HCT116 (cell line): ENCODE results near the gene SH3BP4. TPM values are rescaled to one million over a fixed set of nuclear protein-coding genes. Genes with fewer than 3 reads are reported as not detected.
A peak's percentile ranks its signal among the peaks of the same experiment; 100 is the strongest.

ENCODE experiments used
- ATAC-seq: fragments of 200-7000 bp; cut with Tn5 transposase; 2 replicates; pipeline ENCODE4 v1.9.1; 2020; ENCODE audit warnings: mild to moderate bottlenecking, moderate library complexity
- BruUV-seq: library from RNA; stranded (reverse); fragments of 400-500 nt; replicated peaks from 2 replicates; lab custom pipeline; 2021; lab: Mats Ljungman, UMichigan
- CTCF ChIA-PET: fragments of 300-600 bp; sonication (Branson Sonifier 250); formaldehyde crosslinking; loops from one replicate; lab custom pipeline; 2021; ENCODE audit warnings: antibody characterized with exemption; lab: Charles Lee
- POLR2A ChIA-PET: fragments of 300-600, 350-600 bp; sonication (Branson Sonifier 250); formaldehyde crosslinking; loops from one replicate; lab custom pipeline; 2021; ENCODE audit warnings: antibody characterized with exemption; lab: Charles Lee
- RAD21 ChIA-PET, 2 experiments: fragments of 300-600 bp; sonication (Branson Sonifier 250); formaldehyde crosslinking; loops; one replicate each; lab custom pipeline; 2023; ENCODE audit warnings: low total read pairs in 2 of 2; ENCODE audit not compliant: uncharacterized antibody in 2 of 2, unreplicated experiment in 2 of 2, low non-redundant PET in 1 of 2; lab: Charles Lee
- DNase-seq: peaks from one replicate; pipeline ENCODE4 v3.0.0-alpha.2; 2010; ENCODE audit warnings: low read depth, low spot score
- H2AFZ ChIP-seq: fragments of 200-600 bp; shearing (Covaris generic), sonication (generic); 2 replicates; pipeline ENCODE4 v1.6.1; 2017; ENCODE audit warnings: low read depth, mixed run types, mixed read lengths, antibody characterized with exemption, low read length; ENCODE audit not compliant: poor library complexity, severe bottlenecking
- H3K27ac ChIP-seq: 2 replicates; pipeline ENCODE4 v1.5.1; 2012; ENCODE audit warnings: low read depth, low read length
- H3K27me3 ChIP-seq: fragments of 200-600 bp; sonication (generic); 2 replicates; pipeline ENCODE4 v1.6.1; 2016; ENCODE audit warnings: mixed run types, low read length, mixed read lengths; ENCODE audit not compliant: insufficient read depth
- H3K36me3 ChIP-seq, 2 experiments: fragments of 200-500 bp in 1 of 2; fragments of 200-600 bp in 1 of 2; sonication (Bioruptor generic) in 1 of 2; sonication (generic) in 1 of 2; 2 replicates each; pipeline versions ENCODE4 v1.5.1 to v1.6.1; 2014 to 2016; ENCODE audit warnings: low read length in 2 of 2, inconsistent platforms in 1 of 2, mixed read lengths in 1 of 2, mixed run types in 1 of 2; ENCODE audit not compliant: insufficient read depth in 2 of 2, control insufficient read depth in 1 of 2
- H3K4me1 ChIP-seq, 2 experiments: fragments of 200-600 bp in 1 of 2; sonication (generic) in 1 of 2; 2 replicates each; pipeline versions ENCODE4 v1.5.1 to v1.6.1; 2012 to 2017; ENCODE audit warnings: low read length in 2 of 2, inconsistent platforms in 1 of 2, mild to moderate bottlenecking in 1 of 2, mixed read lengths in 1 of 2, mixed run types in 1 of 2, moderate library complexity in 1 of 2; ENCODE audit not compliant: insufficient read depth in 2 of 2, control insufficient read depth in 1 of 2
- H3K4me2 ChIP-seq: fragments of 200-600 bp; sonication (generic); 2 replicates; pipeline ENCODE4 v1.6.1; 2017; ENCODE audit warnings: mixed run types, low read length, mixed read lengths
- H3K4me3 ChIP-seq, 2 experiments: fragments of 200-600 bp in 1 of 2; sonication (generic) in 1 of 2; replicated peaks in 1 of 2; 2 replicates each; pipeline ENCODE4 v1.5.1; 2011 to 2016; ENCODE audit warnings: low read length in 2 of 2, control low read depth in 1 of 2, low read depth in 1 of 2, mild to moderate bottlenecking in 1 of 2, mixed read lengths in 1 of 2, mixed run types in 1 of 2
- H3K79me2 ChIP-seq: fragments of 200-600 bp; sonication (generic); 2 replicates; pipeline ENCODE4 v1.6.1; 2017; ENCODE audit warnings: mild to moderate bottlenecking, mixed run types, low read length, moderate library complexity, mixed read lengths; ENCODE audit not compliant: insufficient read depth
- H3K9ac ChIP-seq: fragments of 200-600 bp; sonication (generic); 2 replicates; pipeline ENCODE4 v1.6.1; 2016; ENCODE audit warnings: low read length, mixed read lengths
- H3K9me2 ChIP-seq: fragments of 200-600 bp; sonication (generic), shearing (Covaris generic); 2 replicates; pipeline ENCODE4 v1.6.1; 2017; ENCODE audit warnings: mixed run types, mild to moderate bottlenecking, moderate library complexity; ENCODE audit not compliant: insufficient read depth
- H3K9me3 ChIP-seq, 2 experiments: fragments of 200-500 bp in 1 of 2; fragments of 200-600 bp in 1 of 2; sonication (Bioruptor generic) in 1 of 2; sonication (generic) in 1 of 2; 2 replicates each; pipeline ENCODE4 v1.6.1; 2014 to 2017; ENCODE audit warnings: low read length in 2 of 2, mixed read lengths in 2 of 2, inconsistent platforms in 1 of 2, low read depth in 1 of 2, mild to moderate bottlenecking in 1 of 2, mixed run types in 1 of 2, moderate library complexity in 1 of 2; ENCODE audit not compliant: control insufficient read depth in 1 of 2, insufficient read depth in 1 of 2
- H4K20me1 ChIP-seq: fragments of 200-600 bp; sonication (generic), shearing (Covaris generic); 2 replicates; pipeline ENCODE4 v1.6.1; 2017; ENCODE audit warnings: mixed run types, mild to moderate bottlenecking, moderate library complexity; ENCODE audit not compliant: insufficient read depth
- ATF3 ChIP-seq: IDR thresholded peaks from 2 replicates; pipeline ENCODE4 v1.6.1; 2012
- CBX3 ChIP-seq: IDR thresholded peaks from 2 replicates; pipeline ENCODE4 v1.6.1; 2012; ENCODE audit warnings: low read depth
- CTCF ChIP-seq, 3 experiments: fragments of 200-600 bp in 1 of 3; sonication (generic) in 1 of 3; IDR thresholded peaks in 2 of 3; conservative IDR thresholded peaks in 1 of 3; 2 replicates each; pipeline ENCODE4 v1.5.1; 2012 to 2017; ENCODE audit warnings: low read depth in 2 of 3, low read length in 2 of 3, antibody characterized with exemption in 1 of 3, borderline replicate concordance in 1 of 3, control low read depth in 1 of 3, mild to moderate bottlenecking in 1 of 3, mixed read lengths in 1 of 3, mixed run types in 1 of 3, moderate library complexity in 1 of 3; ENCODE audit not compliant: insufficient read depth in 1 of 3
- REST ChIP-seq: IDR thresholded peaks from 2 replicates; pipeline ENCODE4 v1.6.1; 2012; ENCODE audit warnings: low read depth
- YY1 ChIP-seq: IDR thresholded peaks from 2 replicates; pipeline ENCODE4 v1.6.1; 2011; ENCODE audit warnings: low read length, low read depth, moderate library complexity, mild to moderate bottlenecking; ENCODE audit not compliant: insufficient replicate concordance; ENCODE audit errors: extremely low read depth
- ZBTB33 ChIP-seq: IDR thresholded peaks from 2 replicates; pipeline ENCODE4 v1.6.1; 2011; ENCODE audit warnings: mild to moderate bottlenecking, low read length, moderate library complexity; ENCODE audit not compliant: insufficient replicate concordance; ENCODE audit errors: extremely low read depth
- ZNF274 ChIP-seq: fragments of 200-500 bp; sonication (Bioruptor generic); IDR thresholded peaks from 2 replicates; pipeline ENCODE4 v1.6.1; 2014; ENCODE audit warnings: mild to moderate bottlenecking, low read depth, low read length, inconsistent platforms
- intact Hi-C: fragments of 100-400 bp; cut with micrococcal nuclease; formaldehyde crosslinking; loops from 2 replicates; pipeline ENCODE4 v1.10.0; 2022
- total RNA-seq: library from RNA; stranded (reverse); gene quantifications from one replicate; pipeline ENCODE4 v1.2.1, GENCODE V29; 2021; ENCODE audit not compliant: unreplicated experiment

The SH3BP4 gene
- total RNA-seq, 1 experiment from 2014 or later: 32.9 TPM

- DNase-seq: no peak
- Histone ChIP-seq H4K20me1 (no peaks in the 10 kb centered on the region), H3K9me3 (peaks cover 0 to 7% of the 10 kb centered on the region in 2 experiments; a peak in 1 of 4 replicates), H3K27ac (peak overlapping the region; percentile 37), H3K4me3 (peak overlapping the region in 1 of 2 experiments; percentile 7; a peak in 1 of 4 replicates), H3K9me2 (no peaks in the 10 kb centered on the region), H3K36me3 (peaks cover 0 to 3% of the 10 kb centered on the region in 2 experiments; a peak in 1 of 4 replicates), H3K79me2 (peaks cover 79% of the 10 kb centered on the region), H3K4me2 (peak overlapping the region; percentile 58), H3K4me1 (peaks cover 59 to 78% of the 10 kb centered on the region in 2 experiments), H3K27me3 (no peaks in the 10 kb centered on the region), H2AFZ (no peak overlapping the region), H3K9ac (no peak overlapping the region)
- ChIA-PET RAD21 (no interaction called here), CTCF (no interaction called here), POLR2A (no interaction called here)
- no peak for TF ChIP-seq CBX3
- no peak for TF ChIP-seq CTCF (IDR thresholded peaks at IDR 0.05 in 2 of 3, conservative IDR thresholded peaks at IDR 0.05 in 1 of 3; ENCODE audit: borderline replicate concordance in 1 of 3, insufficient read depth in 1 of 3, low read depth in 2 of 3, low read length in 2 of 3)
- peak; percentile 8 for TF ChIP-seq YY1
- TF ChIP-seq REST: no peak
- TF ChIP-seq ZNF274: no peak
- no peak for TF ChIP-seq ZBTB33
- no peak for TF ChIP-seq ATF3
- ATAC-seq: no peak
- BruUV-seq: no TSS peak
- intact Hi-C loops: no loop called here
Measured at GRCh38 chr2:234978466-234979203, 26.8 kb downstream of the SH3BP4 start.
